H1 (cell line): ENCODE measurements around the gene KIF3B. TPM values are rescaled to one million over a fixed set of nuclear protein-coding genes. Genes with fewer than 3 reads are reported as not detected.

Source experiments
- CTCF ChIA-PET: fragments of 300-600 bp; sonication (Branson Sonifier 250); formaldehyde crosslinking; loops from one replicate; lab custom pipeline; 2021; ENCODE audit not compliant: partially characterized antibody; lab: Charles Lee
- POLR2A ChIA-PET: fragments of 300-600 bp; sonication (Branson Sonifier 250); formaldehyde crosslinking; loops from one replicate; lab custom pipeline; 2021; ENCODE audit warnings: inconsistent platforms; ENCODE audit not compliant: partially characterized antibody; lab: Charles Lee
- DNase-seq, 2 experiments: peaks; one replicate each; pipeline versions ENCODE4 v3.0.0 to v3.0.0-alpha.2; 2010 to 2022; ENCODE audit warnings: low spot score in 2 of 2, low read depth in 1 of 2, mixed read lengths in 1 of 2
- FAIRE-seq: peaks from 2 replicates; lab custom pipeline; 2011; peaks lifted over from hg19 to GRCh38; lab: Jason Lieb, UNC
- H2AFZ ChIP-seq: 2 replicates; pipeline ENCODE4 v1.8.1; 2012; ENCODE audit warnings: low read length, inconsistent platforms
- H2AK5ac ChIP-seq: 2 replicates; pipeline ENCODE4 v1.6.1; 2013; ENCODE audit warnings: low read depth, low read length
- H2BK120ac ChIP-seq: replicated peaks from 2 replicates; pipeline ENCODE3; 2013; ENCODE audit warnings: low read depth, low read length, inconsistent platforms
- H2BK12ac ChIP-seq: 2 replicates; pipeline ENCODE4 v1.6.1; 2013; ENCODE audit warnings: low read depth, low read length
- H2BK15ac ChIP-seq: 2 replicates; pipeline ENCODE4 v1.6.1; 2013; ENCODE audit warnings: low read length
- H2BK20ac ChIP-seq: 2 replicates; pipeline ENCODE4 v1.6.1; 2013; ENCODE audit warnings: low read length
- H2BK5ac ChIP-seq: 2 replicates; pipeline ENCODE4 v1.6.1; 2013; ENCODE audit warnings: low read depth, low read length
- H3K14ac ChIP-seq: 2 replicates; pipeline ENCODE4 v1.6.1; 2013; ENCODE audit warnings: inconsistent platforms; ENCODE audit not compliant: insufficient read length
- H3K18ac ChIP-seq: 2 replicates; pipeline ENCODE4 v1.6.1; 2013; ENCODE audit warnings: low read length; ENCODE audit errors: extremely low read depth
- H3K23ac ChIP-seq: 2 replicates; pipeline ENCODE4 v1.6.1; 2013; ENCODE audit warnings: inconsistent platforms; ENCODE audit not compliant: insufficient read length
- H3K23me2 ChIP-seq: 2 replicates; pipeline ENCODE4 v1.6.1; 2013; ENCODE audit warnings: low read depth, low read length
- H3K27ac ChIP-seq: 2 replicates; pipeline ENCODE4 v1.6.1; 2011; ENCODE audit warnings: low read depth, low read length, inconsistent platforms
- H3K27me3 ChIP-seq, 4 experiments: replicated peaks in 1 of 4; 1 replicate in 1 of 4; 2 replicates in 3 of 4; pipeline versions ENCODE4 v1.6.1 to v1.8.1; 2011 to 2013; ENCODE audit warnings: low read length in 3 of 4, mild to moderate bottlenecking in 3 of 4, inconsistent platforms in 2 of 4, mixed read lengths in 2 of 4, moderate library complexity in 1 of 4; ENCODE audit not compliant: control insufficient read depth in 3 of 4, insufficient read depth in 3 of 4; ENCODE audit errors: extremely low read depth in 1 of 4
- H3K36me3 ChIP-seq, 4 experiments: 2 replicates each; pipeline versions ENCODE4 v1.6.1 to v1.8.1; 2011 to 2013; ENCODE audit warnings: mild to moderate bottlenecking in 4 of 4, low read length in 3 of 4, moderate library complexity in 2 of 4, control low read depth in 1 of 4, inconsistent platforms in 1 of 4; ENCODE audit not compliant: insufficient read depth in 4 of 4, control insufficient read depth in 2 of 4
- H3K4ac ChIP-seq: replicated peaks from 2 replicates; pipeline ENCODE3; 2013; ENCODE audit warnings: low read length, low read depth, mixed read lengths, inconsistent platforms; ENCODE audit not compliant: insufficient read length
- H3K4me1 ChIP-seq, 4 experiments: replicated peaks in 1 of 4; 1 replicate in 1 of 4; 2 replicates in 3 of 4; pipeline versions ENCODE4 v1.6.1 to v1.8.1; 2011 to 2013; ENCODE audit warnings: low read length in 3 of 4, inconsistent platforms in 2 of 4, mixed read lengths in 1 of 4; ENCODE audit not compliant: insufficient read depth in 4 of 4, control insufficient read depth in 3 of 4
- H3K4me2 ChIP-seq, 2 experiments: 2 replicates each; pipeline versions ENCODE4 v1.6.1 to v1.8.1; 2011 to 2013; ENCODE audit warnings: low read depth in 2 of 2, low read length in 2 of 2, control low read depth in 1 of 2, inconsistent platforms in 1 of 2, mild to moderate bottlenecking in 1 of 2; ENCODE audit not compliant: insufficient read depth in 1 of 2
- H3K4me3 ChIP-seq, 4 experiments: fragments of 200-600, 300-600 bp in 1 of 4; sonication (generic), shearing (Covaris generic), sonication (Bioruptor Twin) in 1 of 4; 2 replicates each; pipeline versions ENCODE4 v1.5.1 to v1.8.1; 2011 to 2016; ENCODE audit warnings: low read length in 4 of 4, low read depth in 3 of 4, control low read depth in 2 of 4, inconsistent platforms in 2 of 4, mild to moderate bottlenecking in 2 of 4, mixed read lengths in 1 of 4, moderate library complexity in 1 of 4; ENCODE audit not compliant: insufficient read depth in 2 of 4; ENCODE audit errors: extremely low read depth in 1 of 4
- H3K56ac ChIP-seq: replicated peaks from 2 replicates; pipeline ENCODE3; 2013; ENCODE audit warnings: low read depth, mild to moderate bottlenecking, mixed read lengths, low read length, inconsistent platforms; ENCODE audit not compliant: insufficient read length
- H3K79me1 ChIP-seq: 2 replicates; pipeline ENCODE4 v1.6.1; 2013; ENCODE audit warnings: low read depth, low read length, control low read depth
- H3K79me2 ChIP-seq, 2 experiments: 2 replicates each; pipeline versions ENCODE4 v1.6.1 to v1.8.1; 2012 to 2013; ENCODE audit warnings: low read length in 2 of 2, mild to moderate bottlenecking in 2 of 2, inconsistent platforms in 1 of 2; ENCODE audit not compliant: insufficient read depth in 2 of 2, control insufficient read depth in 1 of 2
- H3K9ac ChIP-seq, 4 experiments: replicated peaks in 1 of 4; 1 replicate in 1 of 4; 2 replicates in 3 of 4; pipeline versions ENCODE4 v1.6.1 to v1.8.1; 2011 to 2013; ENCODE audit warnings: low read depth in 3 of 4, low read length in 3 of 4, control low read depth in 2 of 4, mild to moderate bottlenecking in 2 of 4, moderate library complexity in 2 of 4, inconsistent platforms in 1 of 4; ENCODE audit errors: extremely low read depth in 1 of 4
- H3K9me3 ChIP-seq, 2 experiments: 2 replicates each; pipeline versions ENCODE4 v1.6.1 to v1.8.1; 2012 to 2013; ENCODE audit warnings: mild to moderate bottlenecking in 2 of 2, moderate library complexity in 2 of 2, control low read depth in 1 of 2, inconsistent platforms in 1 of 2, low read depth in 1 of 2, low read length in 1 of 2, mixed read lengths in 1 of 2; ENCODE audit not compliant: insufficient read depth in 2 of 2
- H4K20me1 ChIP-seq, 2 experiments: replicated peaks in 1 of 2; 2 replicates each; pipeline versions ENCODE3 to v1.8.1; 2011 to 2013; ENCODE audit warnings: inconsistent platforms in 2 of 2, low read length in 2 of 2, mild to moderate bottlenecking in 1 of 2; ENCODE audit not compliant: insufficient read depth in 2 of 2, control insufficient read depth in 1 of 2
- H4K5ac ChIP-seq: 2 replicates; pipeline ENCODE4 v1.6.1; 2013; ENCODE audit warnings: low read length, low read depth, mixed read lengths, inconsistent platforms; ENCODE audit not compliant: insufficient read length
- H4K8ac ChIP-seq: 2 replicates; pipeline ENCODE4 v1.8.0; 2013; ENCODE audit warnings: mild to moderate bottlenecking, moderate library complexity, low read length, inconsistent platforms; ENCODE audit not compliant: insufficient read depth; ENCODE audit errors: extremely low read depth
- H4K91ac ChIP-seq: replicated peaks from 2 replicates; pipeline ENCODE3; 2013; ENCODE audit warnings: low read length, mixed read lengths, inconsistent platforms; ENCODE audit not compliant: insufficient read length
- MAFK ChIP-seq: IDR thresholded peaks from 2 replicates; pipeline ENCODE4 v1.6.1; 2012; ENCODE audit warnings: low read depth, mild to moderate bottlenecking, improper control_type of control experiment, low read length
- WGBS, 2 experiments: shearing (Covaris generic) in 1 of 2; methylation state at CpG; one replicate each; pipeline versions ENCODE4 v1.1.6 to v1.1.7; 2013 to 2015; ENCODE audit warnings: low lambda C conversion rate in 2 of 2, mixed read lengths in 2 of 2, inconsistent platforms in 1 of 2, low coverage in 1 of 2, missing lambda C conversion rate in 1 of 2; ENCODE audit not compliant: insufficient replicate concordance in 2 of 2, insufficient coverage in 1 of 2, insufficient read length in 1 of 2; ENCODE audit errors: extremely low coverage in 1 of 2, missing lambda C conversion rate in 1 of 2; 5-methylcytosine and 5-hydroxymethylcytosine counted together
- polyA plus RNA-seq, 7 experiments: library from polyadenylated mRNA; depleted of rRNA in 3 of 7; stranded (reverse) in 5 of 7; unstranded in 2 of 7; fragments of >200 nt in 5 of 7; fragments of 200-250 nt in 2 of 7; gene quantifications; 1 replicate in 5 of 7; 2 replicates in 1 of 7; 4 replicates in 1 of 7; pipeline versions ENCODE4 v1.2.1 to v1.2.3, GENCODE V29; 2011 to 2013; ENCODE audit warnings: missing spikeins in 2 of 7, mixed read lengths in 2 of 7
- total RNA-seq: library from RNA; stranded (reverse); fragmentation: NEBNext Ultra II Directional; extraction: Animal tissue kit (Norgen Biotek cat#: 25700); gene quantifications from 2 replicates; pipeline ENCODE4 v1.2.1, GENCODE V29; 2021

KIF3B gene
- total and polyA plus RNA-seq, 2 of the 8 experiments (the other 6 are each of a cell fraction or from before 2014, with no cell fraction given) = 10.1 to 22.4 TPM

GRCh38 chr20:32304131-32304746 lies 26.8 kb downstream of the KIF3B start:
- no peak overlapping the region for H3K4me2 ChIP-seq
- H2BK20ac ChIP-seq = no peak overlapping the region
- H3K56ac ChIP-seq = no peak overlapping the region
- H4K8ac ChIP-seq = no peak overlapping the region
- DNase-seq (no peak), FAIRE-seq (no peak)
- H3K23ac ChIP-seq = no peak overlapping the region
- H2BK12ac ChIP-seq = no peak overlapping the region
- WGBS, 2 experiments = 88% methylated on average over 2 of the region's 2 CpGs; no CpG with 5 or more reads in 1 of the 2 experiments
- H3K27ac ChIP-seq = no peak overlapping the region
- H3K79me1 ChIP-seq = no peaks in the 10 kb centered on the region
- CTCF ChIA-PET = interaction anchor here (1.3 kb wide), 1 partner anchor 33 kb away, joined by 5 read pairs; no protein-coding TSS in a partner anchor
- H3K4me3 ChIP-seq = no peak overlapping the region
- no peak overlapping the region for H3K14ac ChIP-seq
- H4K91ac ChIP-seq = no peak overlapping the region
- H2AFZ ChIP-seq = no peak overlapping the region
- H2AK5ac ChIP-seq = no peak overlapping the region
- H3K23me2 ChIP-seq = no peaks in the 10 kb centered on the region
- no peaks in the 10 kb centered on the region for H3K4me1 ChIP-seq
- no peaks in the 10 kb centered on the region for H3K27me3 ChIP-seq
- H3K9ac ChIP-seq = no peak overlapping the region
- no peaks in the 10 kb centered on the region for H3K36me3 ChIP-seq
- H2BK120ac ChIP-seq = no peak overlapping the region
- H3K9me3 ChIP-seq = no peaks in the 10 kb centered on the region
- H4K5ac ChIP-seq = no peak overlapping the region
- H3K4ac ChIP-seq = no peak overlapping the region
- H2BK15ac ChIP-seq = no peak overlapping the region
- POLR2A ChIA-PET = no interaction called here
- no peaks in the 10 kb centered on the region; a peak in 1 of 4 replicates for H3K79me2 ChIP-seq
- TF ChIP-seq MAFK = no peak
- H3K18ac ChIP-seq = no peak overlapping the region
- peaks cover 0 to 5% of the 10 kb centered on the region in 2 experiments for H4K20me1 ChIP-seq
- no peak overlapping the region for H2BK5ac ChIP-seq
